DND-41 (cell line): ENCODE data around the gene GHRL.

Experiments used
- CTCF ChIP-seq: IDR thresholded peaks from 2 replicates; pipeline ENCODE4 v1.5.1; 2012; ENCODE audit warnings: borderline replicate concordance, low read length, moderate library complexity, mild to moderate bottlenecking; ENCODE audit not compliant: poor library complexity, severe bottlenecking; ENCODE audit errors: extremely low read depth
- EZH2 ChIP-seq: IDR thresholded peaks from 3 replicates; pipeline ENCODE4 v1.6.1; 2012; ENCODE audit warnings: borderline replicate concordance, low read depth, mild to moderate bottlenecking, moderate library complexity, low read length, inconsistent platforms; ENCODE audit not compliant: severe bottlenecking

- no peak for TF ChIP-seq CTCF
- TF ChIP-seq EZH2 = no peak
Measured at GRCh38 chr3:10249833-10250232, 42.9 kb downstream of the GHRL start.
